ENCODE results near the gene PTPRN2.

The PTPRN2 gene

DNA sequence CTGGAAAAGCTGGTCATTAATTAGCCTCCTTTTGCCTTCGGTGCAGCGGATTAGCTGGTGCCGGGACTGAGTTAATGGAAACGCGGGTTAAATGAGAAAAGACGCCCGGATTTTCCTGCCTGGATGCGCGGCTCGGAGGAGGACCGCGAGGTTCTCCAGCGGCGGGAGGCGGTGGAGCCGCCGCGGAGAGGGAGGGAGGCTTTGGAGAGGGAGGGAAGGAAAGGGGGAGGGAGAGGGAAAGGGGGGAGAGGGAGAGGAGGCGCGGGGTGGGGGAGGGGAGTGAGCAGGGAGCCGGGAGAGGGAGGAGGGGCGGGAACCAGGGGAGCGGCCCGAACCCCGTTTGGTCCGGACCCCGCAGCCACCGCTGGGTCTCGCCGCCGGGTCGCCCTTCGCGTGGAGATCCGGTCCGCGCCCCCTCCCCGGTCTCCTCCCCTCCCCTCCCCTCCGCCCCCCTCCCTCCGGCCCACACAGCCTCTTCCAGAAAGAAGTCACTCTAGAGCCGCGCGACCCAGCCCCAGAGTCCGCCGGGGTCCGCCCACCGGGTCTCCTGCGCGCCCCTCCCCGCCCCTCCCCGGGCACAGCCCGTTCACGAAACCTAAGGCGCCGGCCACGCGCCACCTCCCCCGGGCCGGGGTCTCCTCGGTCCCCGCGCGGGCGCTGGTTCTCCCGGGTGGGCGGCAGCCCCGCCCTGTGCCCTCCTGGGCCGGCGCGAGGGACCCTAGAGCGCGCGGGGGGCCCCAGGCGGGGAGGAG, 903.3 kb downstream of the PTPRN2 start:
- DNase-seq = peak in 1 of 14 donors; percentile 9

DNA sequence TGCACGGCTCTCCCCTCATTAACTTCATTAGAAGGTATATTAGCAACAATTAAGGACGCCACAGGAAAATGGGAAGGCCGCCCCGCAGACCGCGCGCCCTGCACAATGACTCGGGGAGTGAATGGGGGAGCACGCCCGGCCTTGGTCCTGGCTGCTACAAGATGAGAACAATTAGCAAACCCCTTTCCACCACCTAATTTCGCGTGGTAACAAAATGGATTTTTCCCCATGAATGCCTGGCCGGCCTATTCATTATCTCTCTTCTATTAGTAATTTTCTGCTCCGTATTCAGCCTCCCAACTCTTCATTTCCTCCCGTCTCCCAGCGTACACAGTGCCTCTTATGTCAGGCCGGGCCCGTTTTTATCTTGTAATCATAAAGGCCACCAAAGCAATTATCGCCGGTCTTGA, 903.9 kb downstream of the PTPRN2 start:
- DNase-seq = no peak

DNA sequence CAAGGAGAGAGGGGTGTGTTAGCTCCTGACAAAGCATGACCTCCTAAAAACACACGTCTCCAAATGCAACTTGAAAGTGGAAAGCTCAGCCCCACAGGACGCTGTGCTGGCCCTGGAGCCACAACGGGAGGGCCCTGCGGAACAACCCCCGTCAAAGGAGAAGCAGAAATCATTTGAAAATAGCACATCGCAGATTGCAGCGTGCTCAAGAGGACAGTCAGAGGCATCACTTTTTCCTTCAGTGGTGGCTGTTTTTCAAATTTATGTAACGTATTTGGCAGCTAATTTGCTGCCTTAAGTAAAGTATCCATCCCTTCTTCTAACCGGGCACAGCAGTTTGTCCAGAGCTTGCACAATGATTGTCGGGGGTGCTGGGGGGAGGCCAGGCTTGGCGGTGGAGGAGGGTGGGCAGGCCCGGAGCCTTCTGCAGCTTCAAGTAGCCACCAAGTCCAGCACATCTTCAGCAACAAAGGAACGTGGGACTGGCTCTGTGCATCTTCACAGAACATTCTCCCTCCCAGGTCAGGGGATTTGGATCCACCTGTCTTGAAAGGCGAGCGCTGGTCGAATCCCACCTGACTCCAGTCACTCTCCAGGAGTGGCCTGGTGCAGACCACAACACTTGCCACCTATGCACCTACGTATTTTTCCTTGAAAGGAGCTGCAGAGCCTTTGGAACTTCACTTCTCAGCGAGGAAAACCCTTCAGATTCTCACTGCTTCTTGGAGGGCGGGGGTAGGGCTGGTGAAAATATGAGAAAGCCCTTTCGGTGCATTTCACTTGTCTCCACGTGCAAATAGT, 904.5 kb downstream of the PTPRN2 start:
- DNase-seq = no peak

DNA sequence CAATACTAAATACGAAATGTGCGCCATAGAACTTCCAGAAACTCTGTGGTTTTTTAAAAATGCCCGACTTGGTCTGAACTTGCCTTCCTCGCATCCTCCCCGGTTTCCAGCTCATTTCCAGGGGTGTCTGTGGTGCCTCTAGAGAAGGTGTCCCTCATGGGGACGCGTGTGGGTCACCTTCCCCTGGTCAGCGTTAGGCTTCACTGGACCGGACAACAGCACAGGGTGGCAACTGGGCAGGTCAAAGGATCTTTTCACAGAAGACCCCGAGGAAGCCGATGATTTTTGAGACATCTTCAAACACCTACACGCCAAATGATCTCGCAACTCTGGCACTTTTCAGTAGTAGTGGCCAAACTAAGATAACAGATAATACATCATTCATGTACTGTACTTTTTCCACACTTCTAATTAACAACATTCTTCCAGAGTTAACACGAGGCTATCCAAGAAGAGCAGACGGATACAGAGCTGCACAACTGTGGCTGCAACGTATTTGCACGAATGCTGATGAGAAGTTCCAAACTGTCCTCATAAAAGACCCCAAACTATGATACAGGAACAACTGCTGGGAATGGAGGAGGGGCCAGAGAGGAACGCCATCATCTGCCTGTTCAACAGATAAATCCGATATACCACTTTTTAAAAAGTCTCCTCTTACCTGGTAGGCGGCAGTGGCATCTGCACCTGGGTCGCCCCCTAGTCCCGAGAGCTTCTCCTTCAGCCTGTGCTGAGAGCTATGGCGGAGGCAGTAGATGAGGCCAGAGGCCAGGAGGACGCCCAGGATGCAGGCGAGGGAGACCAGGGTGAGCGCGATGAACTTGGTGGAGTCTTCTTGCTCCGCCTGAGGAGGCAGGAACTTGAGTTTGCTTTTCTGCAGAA, 905.3 kb downstream of the PTPRN2 start:
- DNase-seq = no peak

DNA sequence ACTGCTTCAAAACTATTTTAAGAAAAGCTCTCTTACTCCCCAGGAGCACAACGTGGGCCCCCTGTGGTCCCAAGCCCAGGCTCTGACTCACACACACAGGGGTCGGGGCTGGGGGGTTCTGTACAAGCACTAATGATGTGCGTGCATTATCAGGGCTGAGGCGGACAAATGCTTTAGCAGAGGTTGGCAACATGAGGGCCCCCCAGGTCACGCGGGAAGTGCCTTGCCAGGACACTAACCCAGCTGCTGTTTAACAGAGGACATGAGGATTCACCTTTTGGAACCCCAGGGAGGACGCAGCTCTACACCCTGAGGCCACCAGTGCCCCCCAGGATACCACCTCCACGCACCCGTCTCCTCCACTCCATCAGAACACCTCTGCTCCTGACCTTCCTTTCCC, 908.0 kb downstream of the PTPRN2 start:
- DNase-seq = no peak

DNA sequence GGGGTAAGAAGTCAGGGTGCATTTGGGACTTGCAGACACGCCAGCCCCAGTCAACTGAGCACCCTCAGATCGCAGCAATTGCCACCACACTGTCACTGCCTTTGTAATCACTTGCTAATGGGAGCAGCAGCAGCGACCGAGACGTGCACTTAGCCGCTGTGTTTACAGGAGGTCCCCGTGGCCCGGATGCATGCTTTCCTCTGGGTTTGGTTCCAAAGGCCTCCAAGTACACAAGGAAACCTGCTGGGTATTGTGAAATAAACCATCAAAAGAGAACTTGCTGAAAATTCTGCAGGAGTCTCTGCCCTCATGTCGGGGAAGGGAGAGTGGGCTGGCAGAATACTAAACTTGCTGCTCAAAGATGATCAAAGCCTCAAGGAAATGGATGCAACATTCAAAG, 909.1 kb downstream of the PTPRN2 start:
- no peak for DNase-seq

DNA sequence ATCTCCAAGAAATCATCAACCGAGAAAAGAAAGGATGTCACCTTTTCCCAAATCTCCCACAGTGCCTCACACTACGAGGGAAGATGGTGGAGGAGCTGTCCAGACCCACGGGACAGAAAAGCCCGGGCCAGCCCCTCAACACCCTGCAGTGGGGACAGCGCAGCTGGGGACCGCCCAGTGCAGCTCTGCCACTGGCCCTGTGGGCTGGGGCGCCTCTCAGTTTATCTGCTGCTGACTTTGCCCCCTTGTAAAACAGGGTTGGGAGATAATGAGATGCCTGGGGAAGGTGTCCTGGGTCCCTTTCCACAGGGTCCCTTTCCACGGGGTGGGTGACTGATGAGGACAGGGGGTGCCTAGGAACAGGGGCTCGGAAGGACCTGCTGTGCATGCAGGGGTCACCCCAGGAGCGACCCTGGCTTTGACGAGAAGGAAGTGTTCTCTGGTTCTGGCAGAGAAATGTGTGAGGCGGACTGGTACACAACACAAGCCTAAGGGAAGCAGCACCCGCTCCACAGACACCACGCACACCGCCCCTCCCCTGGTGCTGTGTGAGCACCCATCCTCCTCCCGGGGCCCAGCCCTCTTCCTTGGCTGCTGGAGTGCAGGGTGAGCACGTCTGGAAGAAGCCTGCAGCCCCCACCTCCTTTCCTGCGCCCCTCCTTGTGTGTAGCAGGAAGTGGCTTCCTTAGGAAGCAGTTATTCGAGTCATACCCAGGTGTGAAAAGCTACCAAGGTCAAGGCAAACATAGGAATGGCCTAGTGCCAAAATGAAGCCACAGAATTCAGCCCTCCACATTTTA, 911.0 kb downstream of the PTPRN2 start:
- no peak for DNase-seq

DNA sequence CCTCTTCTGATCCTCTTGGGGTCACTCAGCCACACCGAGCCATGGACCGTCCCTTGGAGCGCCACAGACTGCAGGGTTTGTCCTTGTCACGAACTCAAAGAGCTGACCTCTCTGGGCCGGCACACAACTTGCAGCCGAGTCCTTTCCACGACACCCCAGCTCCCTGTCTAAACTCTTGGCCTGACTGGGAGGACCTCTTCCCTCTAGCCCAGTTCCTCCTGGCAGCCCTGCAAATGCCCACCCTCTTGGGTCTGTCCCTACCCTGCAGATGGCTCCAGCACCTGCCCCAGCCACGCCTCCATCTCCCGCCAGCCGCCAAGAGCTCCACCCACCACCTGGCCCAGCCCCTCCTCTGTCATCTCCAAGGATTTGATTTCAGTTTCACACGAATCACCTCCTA, 911.6 kb downstream of the PTPRN2 start:
- DNase-seq = no peak

DNA sequence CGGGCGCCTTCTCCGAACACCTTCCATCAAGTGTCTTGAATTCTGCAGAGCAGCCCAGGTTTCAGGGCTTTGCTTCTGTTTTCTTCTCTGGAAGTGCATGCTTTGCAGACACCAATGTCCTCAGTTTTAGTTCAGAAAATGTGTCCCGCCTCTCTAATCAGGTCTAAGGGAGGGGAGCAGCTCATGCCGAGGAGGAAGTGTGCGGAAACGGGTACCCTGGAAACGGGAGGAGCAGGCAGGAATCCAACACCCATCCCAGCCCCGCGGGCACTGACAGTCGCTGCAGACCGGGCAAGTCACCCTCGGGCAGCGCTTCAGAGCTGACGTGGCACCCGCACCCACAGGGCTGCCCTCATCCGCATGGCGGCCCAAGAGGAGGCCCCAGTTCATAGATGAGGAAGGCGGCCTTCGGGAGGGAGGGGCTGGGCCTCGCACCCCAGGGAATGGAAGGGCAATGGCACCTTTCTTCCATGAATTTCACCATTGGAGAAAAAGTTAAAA, 912.1 kb downstream of the PTPRN2 start:
- DNase-seq = no peak

DNA sequence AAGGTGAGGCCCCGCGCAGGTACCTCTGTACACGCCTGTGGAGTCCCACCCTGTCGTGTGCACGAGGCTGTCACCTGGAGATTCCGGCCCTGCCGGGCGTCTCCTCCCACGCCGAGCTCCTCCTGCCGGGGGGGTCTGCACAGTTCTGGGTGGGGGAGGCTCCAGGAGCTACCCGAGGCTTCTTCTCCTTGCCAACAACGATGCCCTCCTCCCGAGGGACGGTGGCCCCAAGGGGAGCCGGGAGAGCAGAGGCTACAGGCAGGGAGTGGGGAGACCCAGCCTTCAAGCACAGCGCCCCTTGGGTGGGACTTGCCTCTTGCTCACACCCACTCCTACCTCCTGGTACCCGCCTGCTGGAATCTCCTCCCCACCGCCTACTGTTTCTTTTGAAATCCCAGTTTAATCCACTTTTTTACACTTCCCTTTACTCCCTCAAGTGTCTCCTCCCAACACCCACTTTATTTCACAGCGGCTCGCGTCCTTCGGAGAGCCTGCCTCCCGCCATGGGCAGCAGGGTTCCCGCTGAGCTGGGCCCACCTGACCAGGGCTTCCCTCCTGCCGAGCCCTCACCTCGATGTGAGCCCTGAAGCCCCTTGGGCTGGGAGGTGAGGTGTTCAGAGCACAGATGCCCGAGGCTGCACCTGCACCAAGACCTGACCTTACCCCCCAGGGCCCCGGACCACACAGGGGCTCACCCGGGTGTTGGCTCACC, 912.8 kb downstream of the PTPRN2 start:
- DNase-seq = no peak

DNA sequence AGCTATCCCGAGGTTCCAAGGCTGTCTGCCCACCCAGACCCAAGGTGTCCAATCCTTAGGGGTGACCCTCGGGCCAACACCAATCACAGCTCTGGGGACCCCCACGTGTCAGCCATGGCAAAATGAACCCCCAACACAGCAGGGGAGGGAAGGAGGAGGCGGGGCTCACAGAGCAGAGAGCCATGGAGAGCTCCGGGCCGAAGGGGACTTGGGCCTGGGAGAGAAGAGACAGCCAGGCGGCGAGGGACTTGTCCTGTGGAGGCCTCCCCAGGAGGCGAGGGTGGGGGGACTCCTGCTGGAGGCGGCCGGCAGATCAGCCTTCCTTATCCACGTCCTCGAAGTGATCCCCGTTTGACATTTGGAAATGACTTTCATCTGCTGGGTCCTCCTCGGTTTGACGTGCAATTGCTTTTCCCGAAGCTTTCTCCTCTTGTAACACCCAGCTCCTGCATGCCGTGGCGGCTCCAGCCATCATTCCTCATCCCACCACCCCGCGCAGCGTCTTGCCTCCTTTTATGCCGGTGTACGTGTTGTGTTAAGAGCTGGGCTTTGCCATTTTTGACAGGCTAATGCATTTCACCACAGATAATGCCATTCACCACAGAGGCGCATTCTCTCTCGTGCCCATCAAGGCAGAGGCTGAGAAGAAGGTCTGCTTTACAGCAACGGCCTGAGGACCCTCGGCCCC, 913.5 kb downstream of the PTPRN2 start:
- no peak for DNase-seq

DNA sequence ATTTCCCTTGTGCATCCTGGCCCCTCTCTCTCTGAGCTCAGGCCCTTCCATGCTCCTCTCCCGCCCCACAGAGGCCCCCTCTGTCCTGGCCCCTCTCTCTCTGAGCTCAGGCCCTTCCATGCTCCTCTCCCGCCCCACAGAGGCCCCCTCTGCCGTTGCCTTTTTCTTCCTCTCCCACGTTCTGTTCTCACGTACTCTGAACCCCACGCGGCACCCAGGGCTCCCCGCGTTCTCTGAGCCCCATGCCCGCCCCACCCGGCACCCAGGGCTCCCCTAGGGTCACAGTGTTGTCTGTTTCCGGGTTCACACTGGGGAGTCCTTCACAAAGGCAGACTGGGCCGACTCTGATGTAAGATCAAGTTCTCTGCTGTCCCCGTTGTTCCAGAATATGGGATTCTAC, 914.0 kb downstream of the PTPRN2 start:
- DNase-seq = no peak

DNA sequence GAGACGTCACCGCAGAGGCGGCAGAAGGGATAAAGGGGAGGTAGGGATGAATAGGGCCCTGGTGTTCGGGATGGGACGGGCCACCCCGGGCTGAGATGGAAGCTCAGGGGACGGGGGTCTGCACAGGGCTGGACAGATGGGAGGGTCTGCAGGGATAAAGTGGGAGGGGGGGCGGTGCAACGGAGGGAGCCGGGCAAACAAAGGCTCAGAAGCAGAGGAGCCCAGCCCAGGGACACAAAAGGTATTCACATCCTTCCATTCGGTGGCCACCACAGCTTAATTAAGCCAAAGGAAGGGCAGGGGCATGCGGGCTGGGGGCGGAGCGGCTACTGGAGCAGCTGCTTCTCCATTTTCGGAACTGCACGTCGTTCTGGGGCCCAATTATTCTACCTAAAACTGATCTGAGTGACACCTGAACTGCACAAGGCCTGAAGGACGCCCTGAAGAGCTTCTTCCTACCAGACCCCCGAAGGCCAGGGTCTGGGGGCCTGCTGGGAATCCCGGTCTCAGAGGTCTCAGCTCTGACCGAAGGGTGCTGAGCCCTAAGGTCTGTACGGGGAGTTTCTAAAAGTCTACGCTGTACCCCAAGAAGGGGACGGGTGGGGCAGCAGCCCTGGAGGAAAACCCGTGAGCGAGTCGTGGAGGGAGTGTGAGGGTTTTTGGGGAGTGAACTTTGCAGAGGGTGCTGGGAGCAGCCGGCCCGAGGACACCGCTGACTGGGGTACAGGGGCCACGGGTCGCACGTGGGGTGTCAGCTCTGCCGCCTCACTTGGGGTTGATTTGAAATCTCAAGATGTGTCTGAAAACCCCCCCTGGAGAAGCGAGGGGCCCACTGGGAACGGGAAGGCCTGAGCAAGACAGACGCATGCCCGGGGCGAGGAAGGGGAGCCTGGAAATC, 916.0 kb downstream of the PTPRN2 start:
- DNase-seq = no peak

DNA sequence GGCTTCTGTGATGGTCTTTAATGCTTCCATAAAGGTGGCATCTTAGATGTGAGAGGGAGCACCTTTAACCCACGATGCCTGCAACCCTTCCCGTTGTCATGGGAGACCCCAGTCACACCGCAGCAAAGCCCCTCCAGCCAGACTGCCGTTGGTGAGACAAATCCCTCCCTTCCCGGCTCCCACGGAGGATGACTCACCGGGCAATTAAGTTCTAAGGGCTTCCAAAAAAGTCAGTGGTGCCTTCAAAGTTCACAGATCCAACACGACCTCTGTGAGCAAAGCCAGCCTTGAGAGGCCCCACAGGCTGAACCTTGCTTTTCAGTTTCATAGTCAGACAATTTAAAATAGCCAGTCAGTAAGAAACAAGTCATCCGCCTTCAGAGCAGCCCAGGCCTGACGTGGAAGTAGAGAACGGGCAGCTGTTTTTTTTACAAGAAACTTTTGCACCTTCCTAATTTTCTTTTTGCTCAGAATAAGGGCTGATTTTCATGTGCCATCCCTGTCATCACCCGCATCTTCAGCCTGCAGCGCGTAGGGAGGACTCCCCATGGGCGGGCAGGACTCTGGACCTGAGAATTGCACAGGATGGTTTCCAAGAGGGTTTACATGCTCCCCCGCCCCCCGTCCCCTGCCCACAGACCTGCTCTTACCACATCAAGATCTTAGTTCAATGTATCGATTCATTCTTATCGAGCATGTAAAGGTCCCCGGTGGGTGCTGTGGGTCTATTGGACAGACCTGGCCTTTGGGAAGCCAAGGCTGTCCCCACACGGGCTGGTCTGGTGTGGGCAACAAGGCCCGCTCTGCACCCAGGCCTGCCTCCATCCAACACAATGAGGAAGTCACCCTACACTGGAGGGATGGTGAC, 916.9 kb downstream of the PTPRN2 start:
- no peak for DNase-seq

DNA sequence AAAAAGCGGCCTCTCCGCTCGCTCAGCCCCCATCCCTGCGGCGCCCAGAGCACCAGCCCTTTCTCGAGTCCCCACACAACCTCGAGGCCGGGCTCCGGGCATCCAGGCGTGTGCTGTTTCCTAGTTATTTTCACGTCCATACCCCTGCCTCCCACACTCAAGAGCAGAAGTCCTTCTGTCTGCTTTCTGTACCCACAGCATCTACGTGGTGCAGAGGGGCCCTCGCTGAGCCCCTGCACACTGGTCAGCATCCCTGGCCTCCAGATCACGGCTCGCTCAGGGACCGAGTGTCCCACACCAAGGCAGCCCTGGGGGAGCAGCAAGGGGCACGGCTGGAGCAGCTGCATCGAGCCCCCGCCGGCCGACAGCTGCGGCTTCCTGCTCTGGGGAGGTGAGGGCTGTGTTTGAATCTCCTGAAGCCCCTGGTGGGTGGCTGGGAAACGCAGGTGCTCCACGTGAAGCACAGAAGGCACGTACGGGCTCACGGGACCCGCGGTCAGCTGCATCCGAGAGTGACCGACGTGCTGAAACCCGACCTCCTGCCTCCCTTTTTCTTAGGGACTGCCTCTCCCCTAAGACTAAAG, 917.8 kb downstream of the PTPRN2 start:
- DNase-seq = no peak

DNA sequence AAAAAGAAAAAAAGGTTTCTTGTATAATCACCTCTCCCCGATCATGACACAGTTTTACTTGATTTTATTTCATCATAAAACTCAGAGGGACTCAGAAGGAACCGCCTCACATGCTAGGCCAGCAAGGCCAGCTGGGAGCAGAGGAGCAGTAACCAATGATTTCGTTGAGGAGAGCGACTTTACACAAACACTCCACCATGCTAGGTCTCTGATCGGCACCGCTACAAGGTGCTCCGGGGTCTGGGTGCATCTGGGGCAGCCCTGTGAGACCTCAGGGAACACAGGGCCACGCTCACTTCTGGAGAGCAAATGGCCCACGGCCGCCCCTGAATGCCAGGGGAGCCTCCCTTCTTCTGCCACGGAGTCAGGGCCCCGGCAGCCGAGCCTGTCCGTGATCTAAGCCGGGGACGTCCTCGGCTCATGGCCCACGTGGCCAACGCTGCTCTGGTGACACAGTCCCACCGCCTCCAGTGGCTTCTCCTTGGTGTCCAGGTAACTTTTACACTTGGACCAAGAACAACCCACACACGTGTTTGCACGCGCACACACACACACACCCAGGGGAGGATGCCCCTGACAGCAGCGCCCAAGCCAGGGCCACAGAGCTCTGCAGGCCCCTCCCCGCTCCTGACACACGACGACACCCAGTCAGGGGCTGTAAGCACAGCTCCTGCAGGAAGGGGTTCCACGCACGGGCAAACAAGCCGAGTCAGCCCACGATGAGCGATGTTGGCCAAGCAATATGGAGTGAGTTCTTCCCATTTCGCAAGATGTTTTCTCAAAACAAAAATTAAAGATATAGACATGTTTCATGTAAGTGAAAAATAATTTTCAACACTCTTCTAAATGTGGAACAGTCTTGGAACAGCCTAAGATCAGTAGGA, 918.5 kb downstream of the PTPRN2 start:
- DNase-seq = no peak
